Ureter (tissue), 1 donor: Measurements from ENCODE around the gene SCN1B. TPM values are rescaled to one million over a fixed set of nuclear protein-coding genes. Genes with fewer than 3 reads are reported as not detected.
"Not testable (repeated sequence)": the region's sequence is repeated elsewhere in the genome, so short reads cannot be mapped to it uniquely, and the experiment has no call there.

Source experiments
- DNase-seq: peaks from one replicate; pipeline ENCODE4 v3.0.0-alpha.2; 2020; ENCODE audit warnings: low spot score
- total RNA-seq: library from RNA; stranded (reverse); gene quantifications from one replicate; pipeline ENCODE4 v1.2.4, GENCODE V29; 2023
- donor health status: DM: yes; HTN: yes; CAD: no.

Gene SCN1B
- total RNA-seq, 1 donor from 2014 or later: 9.8 TPM

DNA sequence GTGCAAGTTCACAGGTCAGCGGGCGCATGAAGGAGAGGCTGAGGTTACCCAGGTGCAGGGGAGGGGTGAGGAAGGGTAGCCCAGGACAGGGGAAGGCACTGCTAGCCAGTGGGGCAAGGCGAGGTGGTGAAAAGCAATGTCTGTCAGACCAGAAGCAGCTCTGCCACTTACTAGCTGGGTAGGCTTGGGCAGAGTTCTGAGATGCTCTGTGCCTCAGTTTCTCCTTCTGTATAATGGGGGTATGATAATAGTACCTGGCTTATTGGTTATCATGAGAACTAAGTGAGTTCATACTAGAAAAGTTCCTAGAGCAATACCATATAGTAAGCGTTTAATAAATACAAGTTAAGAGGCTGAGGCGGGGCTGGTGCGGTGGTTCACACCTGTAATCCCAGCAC lies 14.3 kb upstream of the SCN1B start:
- DNase-seq: no peak

DNA sequence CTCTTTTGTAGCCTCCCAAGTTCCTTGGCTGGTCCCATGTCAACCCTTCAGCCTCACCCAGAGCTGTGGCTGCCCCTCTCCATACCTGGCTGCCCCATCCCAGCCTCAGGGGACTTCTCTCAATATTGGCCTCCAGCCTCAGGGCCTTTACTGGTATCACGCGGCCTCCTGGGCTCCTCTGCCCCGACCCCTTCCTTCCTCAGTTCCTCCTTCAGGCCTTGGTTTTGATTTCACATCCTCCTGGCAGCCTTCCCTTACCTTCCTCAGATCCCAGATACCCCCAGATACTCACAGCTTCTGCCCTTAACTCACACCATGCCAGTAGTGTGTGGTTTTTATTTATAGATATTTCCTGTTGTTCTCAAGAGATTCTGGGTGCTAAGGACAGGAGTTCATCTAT lies 12.8 kb upstream of the SCN1B start:
- no peak for DNase-seq

DNA sequence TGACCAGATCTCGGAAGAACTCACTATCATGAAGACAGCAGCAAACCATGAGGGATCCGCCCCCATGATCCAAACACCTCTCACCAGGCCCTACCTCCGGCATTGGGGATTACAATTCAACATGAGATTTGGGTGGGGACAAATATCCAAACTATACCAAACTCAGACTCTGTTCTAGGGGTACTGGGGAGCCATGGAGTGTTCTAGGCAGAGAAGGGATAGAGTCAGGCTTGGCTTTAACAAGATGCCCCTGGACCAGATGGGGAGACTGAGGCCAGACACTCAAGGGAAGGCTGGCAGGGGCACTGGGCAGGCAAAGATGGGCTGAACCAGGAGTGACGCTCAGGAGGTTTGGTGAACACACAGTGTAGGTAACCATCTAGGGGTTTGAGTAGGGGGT lies 11.9 kb upstream of the SCN1B start:
- DNase-seq: no peak

DNA sequence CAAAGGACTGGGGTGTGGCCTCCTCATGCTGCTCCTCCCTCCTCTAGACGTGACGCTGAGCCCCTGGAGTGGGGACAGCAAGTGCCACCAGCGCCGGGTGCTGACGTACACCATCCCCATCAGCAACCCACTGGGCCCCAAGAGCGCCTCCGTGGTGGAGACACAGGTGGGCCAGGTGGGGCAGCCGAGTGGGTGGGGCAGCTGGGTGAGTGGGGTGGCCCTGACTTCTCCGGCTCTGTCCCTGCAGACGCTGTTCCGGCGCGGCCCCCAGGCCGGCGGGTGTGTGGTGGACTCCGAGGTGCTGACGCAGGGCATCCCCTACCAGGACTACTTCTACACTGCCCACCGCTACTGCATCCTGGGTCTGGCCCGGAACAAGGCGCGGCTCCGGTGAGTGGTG lies 11.1 kb upstream of the SCN1B start:
- no peak for DNase-seq

DNA sequence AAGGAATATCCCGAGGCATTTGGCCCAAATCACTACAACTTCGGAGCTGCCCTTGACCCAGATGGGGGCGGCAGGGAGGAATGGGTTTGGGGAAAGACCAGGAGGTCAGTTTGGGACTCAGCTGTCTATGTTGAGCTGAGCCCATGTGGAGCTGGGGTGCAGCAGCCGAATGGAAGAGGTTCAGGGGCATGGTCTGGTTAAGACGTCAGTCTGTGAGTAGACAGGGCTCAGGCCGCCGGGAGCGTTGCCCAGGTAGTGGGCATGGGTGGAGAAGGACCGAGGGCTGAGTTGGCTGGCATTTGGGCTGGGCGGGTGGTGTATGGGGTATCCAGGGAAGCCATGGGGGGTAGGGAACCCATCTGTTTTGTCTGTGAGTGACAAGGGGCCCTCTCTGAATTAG lies 9.3 kb upstream of the SCN1B start:
- no peak for DNase-seq

DNA sequence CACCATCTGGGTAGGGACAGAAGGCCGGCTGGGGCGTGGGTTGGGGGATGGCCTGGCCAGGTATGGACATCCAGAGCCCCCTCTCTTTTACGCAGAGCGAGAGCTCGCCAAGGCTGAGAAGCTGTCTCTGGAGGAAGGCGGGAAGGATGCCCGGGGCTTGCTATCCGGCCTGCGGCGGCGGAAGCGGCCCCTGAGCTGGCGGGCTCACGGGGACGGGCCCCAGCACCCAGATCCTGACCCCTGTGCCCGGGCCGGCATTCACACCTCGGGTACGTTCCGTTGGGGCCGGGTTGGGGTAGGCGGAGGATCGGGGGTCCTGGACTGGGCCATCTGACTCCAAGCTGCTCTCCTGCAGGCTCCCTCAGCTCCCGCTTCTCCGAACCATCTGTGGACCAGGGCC lies 8.7 kb upstream of the SCN1B start:
- no peak for DNase-seq

DNA sequence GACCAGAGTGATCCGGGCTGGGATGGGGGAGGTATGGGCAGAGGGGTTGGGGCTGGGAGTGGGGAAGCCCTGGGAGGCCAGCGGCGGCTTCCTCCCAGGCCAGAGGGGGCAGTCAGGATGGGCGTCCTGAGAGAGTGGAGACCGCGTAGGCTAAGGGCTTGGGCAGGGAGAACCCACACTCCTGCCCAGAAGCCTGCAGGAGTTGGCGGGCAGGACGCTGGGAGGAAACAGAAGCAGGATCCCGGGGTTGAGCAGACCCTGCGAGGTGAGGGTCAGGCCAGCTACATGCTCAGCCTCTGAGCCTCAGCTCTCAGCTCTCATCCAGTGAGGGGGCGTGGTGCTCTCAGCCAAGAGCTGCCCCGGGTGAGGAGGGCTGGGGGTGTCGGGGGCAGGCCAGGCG lies 7.8 kb upstream of the SCN1B start:
- DNase-seq: no peak

DNA sequence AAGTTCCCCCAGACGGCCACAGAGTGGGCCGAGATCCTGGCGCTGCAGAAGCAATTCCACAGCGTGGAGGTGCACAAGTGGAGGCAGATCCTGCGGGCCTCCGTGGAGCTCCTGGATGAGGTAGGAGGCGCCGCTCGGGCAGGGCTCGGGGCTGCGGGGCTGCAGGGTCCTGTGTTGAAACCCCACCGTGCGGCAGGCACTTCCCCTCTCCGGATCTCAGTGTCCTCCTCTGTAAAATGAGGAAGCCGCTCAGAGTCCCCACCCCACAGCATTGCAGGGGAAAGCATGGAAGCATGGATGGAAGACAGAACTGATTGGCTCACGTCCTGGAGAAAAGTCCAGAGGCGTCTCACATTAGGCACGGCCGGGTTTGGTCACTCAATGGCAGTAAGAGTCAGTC lies 6.8 kb upstream of the SCN1B start:
- no peak for DNase-seq

DNA sequence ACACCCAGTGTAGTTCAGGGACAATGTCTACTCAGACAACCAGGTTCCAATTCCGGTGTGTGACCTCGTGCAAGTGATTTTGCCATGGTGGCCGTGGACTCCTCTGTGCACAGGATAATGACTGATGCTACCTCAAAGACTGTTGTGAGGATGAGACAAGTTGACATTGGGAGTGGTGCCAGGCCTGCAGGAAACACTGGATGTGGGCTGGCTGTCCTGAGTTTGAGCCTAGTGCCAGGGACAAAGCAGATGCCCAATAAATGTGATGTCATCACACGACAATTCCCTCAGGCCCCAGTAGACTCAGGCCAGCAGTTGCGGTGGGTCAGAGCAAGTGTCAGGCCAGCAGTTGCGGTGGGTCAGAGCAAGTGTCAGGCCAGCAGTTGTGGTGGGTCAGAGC lies 6.2 kb upstream of the SCN1B start:
- no peak for DNase-seq

DNA sequence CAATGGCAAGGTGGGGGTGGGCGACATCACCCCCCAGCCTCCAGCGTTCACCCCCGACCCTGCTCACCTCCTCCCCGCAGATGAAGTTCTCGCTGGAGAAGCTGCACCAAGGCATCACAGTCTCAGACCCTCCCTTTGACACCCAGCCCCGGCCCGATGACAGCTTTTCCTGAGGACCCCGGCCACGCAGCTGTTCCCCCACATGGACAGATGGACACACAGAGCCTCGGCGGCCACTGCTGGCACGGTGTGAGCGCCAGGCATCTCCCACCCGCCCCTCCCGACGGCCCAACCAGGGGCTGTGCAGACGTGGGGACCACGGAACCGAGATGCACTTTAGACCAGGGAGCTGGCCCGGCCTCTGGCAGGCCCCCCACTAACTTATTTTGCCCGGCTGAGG lies 4.3 kb upstream of the SCN1B start:
- no peak for DNase-seq

DNA sequence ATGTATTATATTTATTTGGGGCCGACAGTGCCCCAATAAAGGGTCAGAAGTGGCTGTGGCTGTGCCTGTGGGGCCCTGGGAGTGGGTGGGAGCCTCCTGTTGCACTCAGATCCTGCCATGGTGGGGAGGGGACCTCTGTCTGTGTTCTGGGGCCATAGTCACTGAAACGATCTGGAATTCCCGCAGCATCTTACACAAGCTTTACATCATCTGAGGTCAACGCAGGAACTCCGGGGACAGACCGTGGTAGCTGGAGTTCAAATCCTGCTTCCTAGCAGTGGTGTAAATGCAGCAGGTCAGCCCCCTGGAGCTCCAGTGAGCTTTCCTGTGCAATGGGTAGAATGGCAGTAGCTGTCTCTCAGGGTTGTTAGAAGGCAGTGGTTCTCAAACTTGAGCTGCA lies 3.9 kb upstream of the SCN1B start:
- DNase-seq: no peak

DNA sequence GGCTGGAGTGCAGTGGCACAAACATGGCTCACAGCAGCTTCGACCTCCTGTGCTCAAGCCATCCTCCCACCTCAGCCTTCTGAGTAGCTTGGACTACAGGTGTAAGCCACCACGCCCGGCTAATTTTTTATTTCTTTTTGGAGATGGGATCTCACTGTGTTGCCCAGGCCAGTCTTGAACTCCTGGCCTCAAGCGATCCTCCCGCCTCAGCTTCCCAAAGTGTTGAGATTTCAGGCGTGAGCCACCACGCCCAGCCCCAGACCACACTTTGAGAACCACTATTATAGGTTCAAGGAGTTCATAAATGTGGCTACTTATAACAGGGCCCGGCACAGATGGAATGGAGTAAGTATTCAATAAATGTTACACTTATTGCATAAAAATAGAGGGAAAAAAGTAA lies 3.3 kb upstream of the SCN1B start:
- DNase-seq: no peak

DNA sequence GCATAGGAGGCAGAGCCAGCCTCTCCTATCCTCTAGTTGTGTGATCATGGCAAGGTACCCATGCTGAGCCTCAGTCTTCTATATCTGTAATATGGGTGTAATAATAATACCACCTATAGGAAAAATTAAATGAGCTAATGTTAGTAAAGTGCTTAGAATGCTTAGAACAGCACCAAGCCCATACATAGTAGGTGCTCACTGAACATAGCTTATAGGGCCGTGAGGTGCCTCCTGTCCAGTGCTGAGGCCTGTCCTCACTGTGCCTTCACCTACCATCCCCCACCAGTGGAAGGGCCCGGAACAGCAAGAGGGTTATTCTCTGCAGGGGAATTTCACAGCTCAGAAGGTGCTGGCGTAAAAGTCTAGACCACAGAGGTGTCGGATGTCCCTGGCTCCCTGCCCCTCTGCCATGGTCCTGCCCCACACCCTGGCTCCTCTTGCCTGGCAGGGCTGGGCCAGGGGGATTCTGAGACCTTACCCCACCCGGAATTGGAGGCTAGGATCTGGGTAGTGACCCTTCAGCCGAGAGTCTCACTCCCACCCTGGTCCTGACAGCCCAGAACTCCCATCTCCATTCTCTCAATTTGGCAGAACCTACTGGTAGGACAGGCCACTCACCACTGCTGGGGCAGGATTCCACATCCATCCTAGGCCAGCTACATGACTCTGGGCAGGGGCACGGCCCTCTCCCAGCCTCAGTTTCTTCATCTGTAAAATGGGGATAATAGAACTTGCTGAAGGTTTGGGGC lies 2.2 kb upstream of the SCN1B start:
- DNase-seq: no peak

DNA sequence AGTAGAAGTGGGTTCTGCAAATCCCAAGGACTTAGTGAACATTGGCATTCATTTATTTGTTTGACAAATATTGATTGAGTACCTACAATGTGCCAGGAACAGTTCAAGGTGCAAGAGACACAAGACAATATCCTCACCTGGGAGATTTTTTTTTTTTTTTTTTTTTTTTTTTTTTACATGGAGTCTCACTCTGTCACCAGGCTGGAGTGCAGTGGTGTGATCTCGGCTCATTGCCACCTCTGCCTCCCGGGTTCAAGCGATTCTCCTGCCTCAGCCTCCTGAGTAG lies 1.7 kb upstream of the SCN1B start:
- DNase-seq: not testable (repeated sequence)

DNA sequence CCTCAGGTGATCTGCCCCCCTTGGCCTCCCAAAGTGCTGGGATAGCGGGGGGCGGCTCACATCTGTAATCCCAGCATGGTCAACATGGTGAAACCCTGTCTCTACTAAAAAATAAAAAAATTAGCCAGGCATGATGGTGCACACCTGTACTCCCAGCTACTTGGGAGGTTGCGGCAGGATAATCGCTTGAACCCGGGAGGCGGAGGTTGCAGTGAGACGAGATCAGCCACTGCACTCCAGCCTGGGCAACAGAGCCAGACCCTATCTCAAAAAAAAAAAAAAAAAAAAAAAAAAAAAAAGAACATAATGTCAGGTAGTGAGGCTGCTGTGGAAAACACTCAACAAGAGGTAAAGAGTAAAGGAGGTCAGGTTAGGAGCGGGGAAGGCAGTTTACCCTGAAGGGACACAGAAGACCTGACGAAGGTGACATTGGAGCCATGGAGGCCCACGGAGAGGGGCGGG lies 964 bp upstream of the SCN1B start:
- DNase-seq: not testable (repeated sequence)

DNA sequence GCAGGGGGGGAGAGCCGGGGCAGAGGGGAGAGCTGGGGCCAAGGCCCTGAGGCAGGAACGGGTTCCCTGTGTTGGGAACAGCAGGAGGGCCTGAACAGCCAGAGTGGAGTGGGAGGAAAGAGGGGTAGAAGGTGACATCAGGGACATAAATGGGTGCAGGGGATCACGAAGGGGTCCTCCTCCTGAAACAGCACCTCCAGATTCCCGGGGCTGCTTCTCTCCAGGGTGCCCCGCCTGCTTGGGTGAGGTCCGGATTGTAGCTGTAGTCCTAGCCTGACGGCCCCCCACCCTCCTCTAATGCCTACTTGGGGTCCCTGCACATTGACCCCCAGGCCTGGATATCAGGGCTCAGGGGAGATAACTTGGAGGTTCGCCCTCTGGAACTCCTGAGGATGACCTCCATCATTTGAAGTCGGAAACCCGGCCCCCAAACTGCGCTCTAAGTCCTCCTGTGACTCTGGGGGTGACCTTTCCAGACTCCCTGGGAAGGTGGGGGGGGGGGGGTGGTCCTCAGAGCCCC lies 473 bp upstream of the SCN1B start:
- no peak for DNase-seq

DNA sequence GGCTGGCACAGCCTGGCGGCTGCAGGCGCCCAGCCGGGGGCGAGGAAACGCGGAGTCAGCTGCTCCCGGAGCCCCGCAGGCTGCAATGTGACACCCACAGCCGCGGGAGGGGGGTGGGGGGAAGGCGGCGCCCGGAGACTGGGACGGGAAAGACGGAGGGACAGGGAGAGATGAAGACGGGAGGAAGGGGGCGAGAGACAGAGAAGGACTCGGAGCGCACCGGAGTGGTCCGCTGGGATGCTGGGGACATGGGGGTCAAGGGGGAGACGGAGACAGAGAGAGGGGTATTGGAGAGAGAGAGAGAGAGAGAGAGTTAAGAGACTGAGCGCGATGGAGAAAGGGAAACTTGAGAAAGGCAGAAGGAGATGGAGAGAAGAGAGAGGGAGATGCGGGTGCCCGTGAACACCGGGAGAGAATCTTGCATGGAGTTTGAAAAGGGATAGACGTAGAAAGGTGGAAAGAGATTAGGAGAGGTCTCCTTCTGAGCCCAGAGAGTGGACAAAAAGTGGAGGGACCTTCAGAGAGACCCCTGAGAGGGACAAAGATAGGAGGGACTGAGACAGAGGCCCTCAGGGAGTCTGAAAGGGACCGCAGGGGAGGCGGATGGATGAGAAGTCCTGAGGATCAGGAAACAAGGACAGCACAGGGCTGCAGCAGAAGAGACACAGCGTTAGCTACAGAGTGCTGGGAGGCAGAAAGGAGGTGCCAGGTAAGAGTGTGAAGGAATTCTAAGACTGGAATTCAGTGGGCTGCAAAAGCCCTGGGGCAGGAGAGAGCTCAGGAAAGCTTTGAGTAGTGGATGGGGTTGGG lies 1.0 kb downstream of the SCN1B start:
- no peak for DNase-seq

DNA sequence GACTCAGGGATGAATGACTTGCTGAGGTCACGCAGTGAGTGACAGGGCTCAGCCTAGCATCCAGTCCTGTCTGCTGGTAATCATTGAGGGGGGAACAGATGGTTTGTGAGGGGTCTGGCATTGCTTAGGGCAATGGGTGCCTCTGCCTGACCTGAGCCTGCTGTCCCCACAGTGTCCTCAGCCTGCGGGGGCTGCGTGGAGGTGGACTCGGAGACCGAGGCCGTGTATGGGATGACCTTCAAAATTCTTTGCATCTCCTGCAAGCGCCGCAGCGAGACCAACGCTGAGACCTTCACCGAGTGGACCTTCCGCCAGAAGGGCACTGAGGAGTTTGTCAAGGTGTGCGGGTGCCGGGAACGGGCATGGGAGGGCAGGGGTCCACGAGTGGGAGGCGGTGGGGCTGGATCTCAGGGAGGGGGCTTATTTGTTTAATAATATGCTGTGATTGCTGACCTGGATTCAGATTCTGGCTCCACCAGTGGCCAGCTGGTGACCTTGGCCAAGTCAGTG lies 2.1 kb downstream of the SCN1B start:
- no peak for DNase-seq

DNA sequence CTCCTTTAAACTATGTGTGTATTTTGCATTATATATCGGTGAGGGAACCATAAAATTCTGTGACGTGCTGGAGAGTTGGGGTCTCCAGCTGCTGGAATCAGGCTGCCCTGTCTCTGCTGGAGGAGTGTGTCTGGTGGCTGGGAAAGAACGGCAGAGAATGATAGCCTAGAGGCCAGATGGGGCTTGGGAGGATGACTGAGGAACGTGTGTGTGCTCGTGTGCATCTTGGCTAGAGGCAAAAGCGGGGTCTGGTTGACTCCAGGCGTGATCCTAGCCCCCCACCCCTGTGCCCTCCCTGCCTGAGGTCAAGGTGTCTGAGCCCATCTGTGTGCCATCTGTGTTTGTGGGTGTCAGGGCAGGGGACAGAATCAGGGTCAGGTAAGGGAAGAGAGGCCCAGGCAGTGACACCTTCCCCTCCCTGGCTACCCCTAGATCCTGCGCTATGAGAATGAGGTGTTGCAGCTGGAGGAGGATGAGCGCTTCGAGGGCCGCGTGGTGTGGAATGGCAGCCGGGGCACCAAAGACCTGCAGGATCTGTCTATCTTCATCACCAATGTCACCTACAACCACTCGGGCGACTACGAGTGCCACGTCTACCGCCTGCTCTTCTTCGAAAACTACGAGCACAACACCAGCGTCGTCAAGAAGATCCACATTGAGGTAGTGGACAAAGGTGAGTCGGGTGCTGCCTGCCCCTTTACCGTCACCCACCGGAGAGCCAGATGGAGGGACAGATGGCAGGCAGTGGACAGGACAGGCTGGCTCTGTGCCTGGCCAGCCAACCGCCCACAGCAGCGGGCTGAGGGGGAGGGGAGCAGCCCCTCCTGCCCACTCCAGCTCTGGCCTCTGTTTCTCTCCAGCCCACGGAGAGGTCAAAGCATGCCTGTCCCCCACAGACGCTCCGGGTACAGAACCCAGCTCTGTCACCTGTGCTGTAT lies 3.1 kb downstream of the SCN1B start:
- DNase-seq: no peak

DNA sequence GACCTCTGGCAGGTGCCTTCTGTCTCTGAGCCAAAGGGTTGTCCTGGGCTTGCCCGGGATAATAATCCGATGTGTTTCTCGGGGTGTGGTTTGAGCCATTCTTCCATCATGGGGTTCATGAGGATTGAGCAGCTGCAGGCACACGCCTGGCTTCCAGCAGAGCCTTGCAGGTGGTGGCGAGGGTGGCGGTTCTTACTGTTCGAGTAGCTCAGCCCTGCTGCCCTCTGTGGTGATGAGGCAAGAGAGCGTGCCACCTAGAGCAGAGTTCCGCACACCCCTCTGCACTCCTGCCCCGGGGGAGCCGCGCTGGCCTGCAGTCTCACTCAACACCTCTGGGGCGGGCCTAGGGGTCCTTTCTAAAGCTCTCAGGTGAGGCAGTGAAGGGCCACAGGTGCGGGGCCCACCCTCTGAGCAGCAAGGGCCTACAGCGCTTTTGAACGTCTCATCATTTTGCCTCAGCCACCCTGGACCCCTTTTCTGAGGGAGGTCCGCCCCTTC lies 3.8 kb downstream of the SCN1B start:
- no peak for DNase-seq

DNA sequence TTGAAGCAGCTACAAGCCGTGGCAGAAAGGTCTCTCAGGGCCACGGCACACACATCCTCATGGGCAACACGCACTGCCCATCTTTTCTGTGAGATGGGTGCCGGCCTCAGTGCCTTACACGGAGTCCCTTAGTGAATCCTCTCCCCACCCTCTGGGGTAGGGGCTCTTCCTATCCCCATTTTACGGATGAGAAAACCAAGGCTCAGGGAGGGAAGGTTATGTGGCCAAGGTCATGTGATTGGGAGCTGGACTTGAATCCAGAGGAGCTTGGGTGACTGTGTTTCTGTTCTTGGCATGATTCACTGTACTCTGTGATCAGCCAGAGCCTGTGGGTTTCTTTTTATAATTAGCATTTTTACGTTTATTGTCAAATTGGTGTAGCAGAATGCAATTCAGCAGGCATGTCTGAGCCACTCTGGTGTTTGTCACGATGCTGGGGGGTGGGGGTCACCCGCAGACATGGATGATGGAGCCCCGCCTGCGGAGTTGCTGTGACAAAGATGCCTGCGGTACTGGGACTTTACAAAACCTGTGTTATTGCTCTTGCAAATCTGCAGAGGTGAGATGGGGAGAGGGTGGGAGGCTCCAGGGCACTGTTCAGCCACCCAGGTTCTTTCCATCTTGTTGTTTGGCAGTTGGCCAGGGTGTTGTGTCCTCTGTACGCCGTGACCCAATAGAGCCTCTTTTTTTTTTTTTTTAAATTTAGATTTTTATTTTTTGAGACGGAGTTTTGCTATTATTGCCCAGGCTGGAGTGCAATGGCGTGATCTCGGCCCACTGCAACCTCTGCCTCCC lies 4.5 kb downstream of the SCN1B start:
- DNase-seq: no peak
